Naive thymus-derived CD4-positive, alpha-beta T cell (primary cell): Measurements from ENCODE around the gene FAM50A. TPM values are rescaled to one million over a fixed set of nuclear protein-coding genes. Genes with fewer than 3 reads are reported as not detected.

Experiments used
- ATAC-seq: fragments of 150-1000 bp; cut with Tn5 transposase; 2 replicates; pipeline ENCODE4 v1.10.0; 2021; ENCODE audit warnings: mild to moderate bottlenecking, moderate library complexity
- CTCF ChIA-PET: fragments of 350-600 bp; sonication (Branson Sonifier 250); formaldehyde crosslinking; loops from one replicate; lab custom pipeline; 2021; ENCODE audit warnings: antibody characterized with exemption; lab: Charles Lee
- POLR2A ChIA-PET: fragments of 350-600 bp; sonication (Branson Sonifier 250); formaldehyde crosslinking; loops from one replicate; lab custom pipeline; 2021; ENCODE audit warnings: antibody characterized with exemption, inconsistent platforms; lab: Charles Lee
- DNase-seq, 9 donors: peaks; one replicate each; pipeline versions ENCODE4 v3.0.0 to v3.0.0-alpha.2; 2020 to 2022; ENCODE audit warnings: mixed read lengths in 1 of 9
- H3K27ac ChIP-seq: one replicate; pipeline ENCODE4 v1.7.0; 2013; ENCODE audit warnings: mild to moderate bottlenecking, low read depth, low read length, moderate library complexity
- H3K27me3 ChIP-seq, 2 donors: one replicate each; pipeline ENCODE4 v1.7.0; 2013; ENCODE audit warnings: low read length in 2 of 2, mild to moderate bottlenecking in 2 of 2, moderate library complexity in 2 of 2; ENCODE audit not compliant: control insufficient read depth in 2 of 2, insufficient read depth in 2 of 2
- H3K36me3 ChIP-seq, 3 experiments: 1 replicate in 2 of 3; 2 replicates in 1 of 3; pipeline ENCODE4 v1.7.0; 2013; ENCODE audit warnings: low read length in 3 of 3, mild to moderate bottlenecking in 3 of 3, moderate library complexity in 1 of 3; ENCODE audit not compliant: insufficient read depth in 3 of 3, control insufficient read depth in 2 of 3
- H3K4me1 ChIP-seq, 2 donors: one replicate each; pipeline ENCODE4 v1.7.0; 2013; ENCODE audit warnings: low read length in 2 of 2, mild to moderate bottlenecking in 2 of 2, moderate library complexity in 1 of 2; ENCODE audit not compliant: control insufficient read depth in 2 of 2, insufficient read depth in 2 of 2
- H3K4me3 ChIP-seq: 2 replicates; pipeline ENCODE4 v1.7.0; 2013; ENCODE audit warnings: mild to moderate bottlenecking, low read length
- H3K9me3 ChIP-seq, 3 experiments: 1 replicate in 2 of 3; 2 replicates in 1 of 3; pipeline ENCODE4 v1.7.0; 2013; ENCODE audit warnings: low read length in 3 of 3; ENCODE audit not compliant: control insufficient read depth in 2 of 3
- H3K27ac Mint-ChIP-seq, 9 donors: one replicate each; pipeline ENCODE4 v1.8.0; 2020 to 2022; ENCODE audit warnings: mixed read lengths in 9 of 9, mild to moderate bottlenecking in 8 of 9, moderate library complexity in 5 of 9, inconsistent platforms in 2 of 9
- H3K27me3 Mint-ChIP-seq, 5 donors: one replicate each; pipeline ENCODE4 v1.8.0; 2021 to 2022; ENCODE audit warnings: mixed read lengths in 5 of 5, mild to moderate bottlenecking in 1 of 5
- H3K36me3 Mint-ChIP-seq, 5 donors: one replicate each; pipeline ENCODE4 v1.8.0; 2020 to 2022; ENCODE audit warnings: mixed read lengths in 5 of 5, mild to moderate bottlenecking in 3 of 5, inconsistent platforms in 1 of 5
- H3K4me1 Mint-ChIP-seq, 7 donors: one replicate each; pipeline ENCODE4 v1.8.0; 2020 to 2022; ENCODE audit warnings: mixed read lengths in 7 of 7, mild to moderate bottlenecking in 3 of 7, inconsistent platforms in 1 of 7
- H3K4me3 Mint-ChIP-seq, 10 donors: one replicate each; pipeline ENCODE4 v1.8.0; 2020 to 2022; ENCODE audit warnings: mild to moderate bottlenecking in 10 of 10, mixed read lengths in 10 of 10, moderate library complexity in 6 of 10, inconsistent platforms in 2 of 10
- H3K9me3 Mint-ChIP-seq, 11 donors: one replicate each; pipeline ENCODE4 v1.8.0; 2020 to 2022; ENCODE audit warnings: mixed read lengths in 11 of 11, mild to moderate bottlenecking in 4 of 11, inconsistent platforms in 1 of 11, moderate library complexity in 1 of 11
- intact Hi-C, 2 donors: fragments of 100-400 bp; cut with micrococcal nuclease; formaldehyde crosslinking; loops; one replicate each; pipeline ENCODE4 v1.15.1; 2023
- polyA plus RNA-seq, 2 donors: library from polyadenylated mRNA; unstranded; fragments of 300-500 nt; fragmentation: Illumina TruSeq; gene quantifications; one replicate each; pipeline ENCODE4 v1.2.3, GENCODE V29; 2021
- total RNA-seq, 6 experiments: library from RNA in 5 of 6; stranded (reverse) in 5 of 6; gene quantifications; 1 replicate in 5 of 6; 2 replicates in 1 of 6; pipeline ENCODE4 v1.2.3 and lab custom pipeline; 2021 to 2026

Gene FAM50A
- total and polyA plus RNA-seq, 7 experiments from 2014 or later: 19.9 to 76.5 (median 48.8) TPM

GRCh38 chrX:154448484-154448883 lies 4.5 kb downstream of the FAM50A start:
- Mint-ChIP-seq H3K4me1 (peaks cover 0 to 7% (median 5%) of the 10 kb centered on the region in 7 donors), H3K9me3 (peaks cover 0 to 4% (median 0%) of the 10 kb centered on the region in 11 donors), H3K4me3 (no peak overlapping the region), H3K36me3 (peaks cover 0 to 7% (median 0%) of the 10 kb centered on the region in 5 donors), H3K27me3 (no peaks in the 10 kb centered on the region), H3K27ac (no peak overlapping the region)
- Histone ChIP-seq H3K4me3 (no peak overlapping the region), H3K36me3 (peaks cover 0 to 42% (median 0%) of the 10 kb centered on the region in 3 experiments), H3K4me1 (peaks cover 6 to 10% of the 10 kb centered on the region in 2 donors), H3K9me3 (no peaks in the 10 kb centered on the region), H3K27me3 (no peaks in the 10 kb centered on the region), H3K27ac (no peak overlapping the region)
- intact Hi-C loops: no loop called here
- no peak for DNase-seq
- CTCF ChIA-PET: no interaction called here
- no peak for ATAC-seq
- POLR2A ChIA-PET: no interaction called here

- intact Hi-C loops: no loop called here
- CTCF ChIA-PET: no interaction called here
- Mint-ChIP-seq H3K27ac (no peak overlapping the region), H3K36me3 (peaks cover 0 to 11% (median 0%) of the 10 kb centered on the region in 5 donors), H3K9me3 (peaks cover 0 to 4% (median 0%) of the 10 kb centered on the region in 11 donors), H3K4me3 (no peak overlapping the region), H3K27me3 (no peaks in the 10 kb centered on the region), H3K4me1 (peaks cover 0 to 6% (median 3%) of the 10 kb centered on the region in 7 donors)
- POLR2A ChIA-PET: no interaction called here
- DNase-seq: no peak
- Histone ChIP-seq H3K4me1 (peaks cover 6% of the 10 kb centered on the region in 2 donors), H3K4me3 (no peak overlapping the region), H3K27me3 (no peaks in the 10 kb centered on the region), H3K36me3 (peaks cover 0 to 42% (median 0%) of the 10 kb centered on the region in 3 experiments), H3K27ac (no peak overlapping the region), H3K9me3 (no peaks in the 10 kb centered on the region)
- no peak for ATAC-seq
These were observed 5.7 kb downstream of the FAM50A start for GRCh38 chrX:154449618-154450017.

- H3K27me3 Mint-ChIP-seq: no peaks in the 10 kb centered on the region
- CTCF ChIA-PET: no interaction called here
These were observed 6.4 kb downstream of the FAM50A start for GRCh38 chrX:154450312-154450711.

GRCh38 chrX:154452823-154453222 lies 8.9 kb downstream of the FAM50A start:
- Histone ChIP-seq H3K27ac (no peak overlapping the region), H3K9me3 (no peaks in the 10 kb centered on the region), H3K4me3 (no peak overlapping the region), H3K27me3 (no peaks in the 10 kb centered on the region), H3K4me1 (no peaks in the 10 kb centered on the region), H3K36me3 (peaks cover 0 to 33% (median 0%) of the 10 kb centered on the region in 3 experiments)
- H3K27ac Mint-ChIP-seq: no peak overlapping the region
- ChIA-PET CTCF (no interaction called here), POLR2A (no interaction called here)
- DNase-seq: no peak
- peaks cover 0 to 6% (median 0%) of the 10 kb centered on the region in 5 donors for H3K36me3 Mint-ChIP-seq
- peaks cover 0 to 6% (median 0%) of the 10 kb centered on the region in 11 donors for H3K9me3 Mint-ChIP-seq
- H3K4me3 Mint-ChIP-seq: peak overlapping the region in 1 of 10 donors; percentile 12
- no peaks in the 10 kb centered on the region for H3K27me3 Mint-ChIP-seq
- ATAC-seq: no peak
- H3K4me1 Mint-ChIP-seq: peaks cover 4 to 9% (median 5%) of the 10 kb centered on the region in 7 donors
- intact Hi-C loops: no loop called here

More at GRCh38 chrX:154450312-154450711, 6.4 kb downstream of the FAM50A start:
- Mint-ChIP-seq H3K27ac (no peak overlapping the region), H3K9me3 (peaks cover 0 to 4% (median 0%) of the 10 kb centered on the region in 11 donors), H3K36me3 (peaks cover 0 to 13% (median 0%) of the 10 kb centered on the region in 5 donors), H3K4me1 (peaks cover 0 to 6% (median 0%) of the 10 kb centered on the region in 7 donors), H3K4me3 (no peak overlapping the region)
- no peak for DNase-seq
- no peaks in the 10 kb centered on the region for H3K27me3 ChIP-seq
- no peak overlapping the region for H3K4me3 ChIP-seq
- no peak overlapping the region for H3K27ac ChIP-seq
- H3K36me3 ChIP-seq: peaks cover 0 to 42% (median 0%) of the 10 kb centered on the region in 3 experiments
- no peaks in the 10 kb centered on the region for H3K9me3 ChIP-seq
- no peaks in the 10 kb centered on the region for H3K4me1 ChIP-seq
- ATAC-seq: no peak
- intact Hi-C loops: no loop called here
- POLR2A ChIA-PET: interaction anchor here (0.6 kb wide), 1 partner anchor 87 kb away, joined by 5 read pairs; no protein-coding TSS in a partner anchor

- intact Hi-C loops: loop anchor here (1.0 to 2.0 kb wide), 7 partner anchors 13 to 45 kb away; partner anchors contain the start of genes LAGE3 (in 2 of the 2), FAM50A (in 1 of the 2), GDI1 (in 1 of the 2) and SLC10A3 (in 1 of the 2)
- ATAC-seq: peak; percentile 83
- H3K36me3 ChIP-seq: peaks cover 0 to 7% (median 0%) of the 10 kb centered on the region in 3 experiments
- POLR2A ChIA-PET: interaction anchor here (0.7 to 6.2 kb wide), 9 partner anchors 15 to 69 kb away, joined by 3 to 31 read pairs (median 5); partner anchors contain the start of genes FAM3A, LAGE3, SLC10A3 and TAFAZZIN
- peak overlapping the region; percentile 79 to 97 (median 94) for H3K4me3 Mint-ChIP-seq
- no peaks in the 10 kb centered on the region for H3K27me3 ChIP-seq
- no peaks in the 10 kb centered on the region for H3K9me3 ChIP-seq
- peaks cover 0 to 3% of the 10 kb centered on the region in 2 donors for H3K4me1 ChIP-seq
- peak overlapping the region; percentile 70 for H3K27ac ChIP-seq
- H3K27ac Mint-ChIP-seq: peak overlapping the region; percentile 86 to 98 (median 94)
- CTCF ChIA-PET: no interaction called here
- H3K4me3 ChIP-seq: peak overlapping the region; percentile 45
- peaks cover 0 to 8% (median 0%) of the 10 kb centered on the region in 5 donors for H3K36me3 Mint-ChIP-seq
- peak in 7 of 9 donors; percentile 46 to 71 (median 65) for DNase-seq
- H3K9me3 Mint-ChIP-seq: peaks cover 0 to 4% (median 0%) of the 10 kb centered on the region in 11 donors
- H3K4me1 Mint-ChIP-seq: peaks cover 4 to 16% (median 9%) of the 10 kb centered on the region in 7 donors
- no peaks in the 10 kb centered on the region for H3K27me3 Mint-ChIP-seq
These were observed 13.7 kb downstream of the FAM50A start for GRCh38 chrX:154457491-154458115.

- peaks cover 0 to 4% (median 0%) of the 10 kb centered on the region in 11 donors for H3K9me3 Mint-ChIP-seq
- DNase-seq: peak; percentile 40 to 74 (median 68)
- POLR2A ChIA-PET: interaction anchor here (0.7 to 6.2 kb wide), 11 partner anchors 19 to 69 kb away, joined by 3 to 31 read pairs (median 4); partner anchors contain the start of genes ATP6AP1, FAM3A, LAGE3 and RPL10
These were observed 14.4 kb downstream of the FAM50A start, which contains the start of gene PLXNA3 for GRCh38 chrX:154458116-154458953. TSS of gene PLXNA3 (plus strand) at chrX:154458281. CDS start at chrX:154460184, 1,903 bp downstream.

More at GRCh38 chrX:154458116-154458953, 14.4 kb downstream of the FAM50A start, which contains the start of gene PLXNA3:
- Mint-ChIP-seq H3K27ac (peak within 1 kb of the TSS; percentile 86 to 98 (median 94)), H3K36me3 (peaks cover 0 to 7% (median 0%) of the 10 kb centered on the region in 5 donors), H3K4me1 (peaks cover 4 to 16% (median 9%) of the 10 kb centered on the region in 7 donors), H3K27me3 (no peaks in the 10 kb centered on the region), H3K4me3 (peak within 1 kb of the TSS; percentile 79 to 97 (median 94))
- Histone ChIP-seq H3K9me3 (no peaks in the 10 kb centered on the region), H3K27me3 (no peaks in the 10 kb centered on the region), H3K27ac (peak within 1 kb of the TSS; percentile 70), H3K4me1 (peaks cover 0 to 3% of the 10 kb centered on the region in 2 donors), H3K36me3 (peaks cover 0 to 11% (median 0%) of the 10 kb centered on the region in 3 experiments), H3K4me3 (peak within 1 kb of the TSS; percentile 45)
- intact Hi-C loops: loop anchor here in 1 of 2 donors (1.0 to 2.0 kb wide), 3 partner anchors 21 to 46 kb away; partner anchors contain the start of genes GDI1 and LAGE3
- ATAC-seq: peak; percentile 90
- CTCF ChIA-PET: no interaction called here
